GM12874 (cell line): ENCODE results near the gene NRARP.

ENCODE experiments used
- TF ChIP-seq, protein P1 (sequence below): IDR thresholded peaks from 2 replicates; pipeline ENCODE4 v1.5.1; 2011; ENCODE audit warnings: low read depth, mild to moderate bottlenecking, control low read depth, low read length, moderate library complexity; ENCODE audit not compliant: insufficient read depth

The NRARP gene

DNA sequence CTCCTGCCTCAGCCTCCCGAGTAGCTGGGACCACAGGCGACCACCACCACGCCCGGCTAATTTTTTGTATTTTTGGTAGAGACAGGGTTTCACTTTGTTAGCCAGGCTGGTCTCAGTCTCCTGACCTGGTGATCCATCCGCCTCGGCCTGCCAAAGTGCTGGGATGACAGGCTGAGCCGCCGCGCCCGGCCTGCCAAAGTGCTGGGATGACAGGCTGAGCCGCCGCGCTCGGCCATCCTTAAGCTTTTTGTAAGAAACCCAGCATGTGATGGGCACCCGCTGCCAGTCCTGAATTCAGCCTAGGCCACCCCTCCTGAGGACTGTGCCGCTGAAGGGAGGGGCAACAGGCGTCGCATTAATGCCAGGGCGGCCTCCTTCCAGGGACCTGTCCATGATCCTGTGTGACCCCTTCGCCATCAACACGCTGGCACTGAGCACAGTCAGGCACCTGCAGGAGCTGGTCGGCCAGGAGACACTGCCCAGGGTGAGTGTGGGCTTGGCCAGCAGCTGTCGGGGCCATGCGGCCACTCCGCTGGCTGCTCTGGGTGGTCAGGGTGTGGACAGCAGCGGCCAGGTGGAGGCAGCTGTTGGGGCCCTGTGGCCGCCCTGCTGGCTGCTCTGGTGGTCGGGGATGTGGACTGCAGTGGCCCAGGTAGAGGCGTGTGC, 36.4 kb downstream of the NRARP start:
- TF ChIP-seq, protein P1, sequence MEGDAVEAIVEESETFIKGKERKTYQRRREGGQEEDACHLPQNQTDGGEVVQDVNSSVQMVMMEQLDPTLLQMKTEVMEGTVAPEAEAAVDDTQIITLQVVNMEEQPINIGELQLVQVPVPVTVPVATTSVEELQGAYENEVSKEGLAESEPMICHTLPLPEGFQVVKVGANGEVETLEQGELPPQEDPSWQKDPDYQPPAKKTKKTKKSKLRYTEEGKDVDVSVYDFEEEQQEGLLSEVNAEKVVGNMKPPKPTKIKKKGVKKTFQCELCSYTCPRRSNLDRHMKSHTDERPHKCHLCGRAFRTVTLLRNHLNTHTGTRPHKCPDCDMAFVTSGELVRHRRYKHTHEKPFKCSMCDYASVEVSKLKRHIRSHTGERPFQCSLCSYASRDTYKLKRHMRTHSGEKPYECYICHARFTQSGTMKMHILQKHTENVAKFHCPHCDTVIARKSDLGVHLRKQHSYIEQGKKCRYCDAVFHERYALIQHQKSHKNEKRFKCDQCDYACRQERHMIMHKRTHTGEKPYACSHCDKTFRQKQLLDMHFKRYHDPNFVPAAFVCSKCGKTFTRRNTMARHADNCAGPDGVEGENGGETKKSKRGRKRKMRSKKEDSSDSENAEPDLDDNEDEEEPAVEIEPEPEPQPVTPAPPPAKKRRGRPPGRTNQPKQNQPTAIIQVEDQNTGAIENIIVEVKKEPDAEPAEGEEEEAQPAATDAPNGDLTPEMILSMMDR = no peak

- TF ChIP-seq, protein P1 = no peak
Measured at GRCh38 chr9:137264067-137264466, 38.0 kb downstream of the NRARP start.

DNA sequence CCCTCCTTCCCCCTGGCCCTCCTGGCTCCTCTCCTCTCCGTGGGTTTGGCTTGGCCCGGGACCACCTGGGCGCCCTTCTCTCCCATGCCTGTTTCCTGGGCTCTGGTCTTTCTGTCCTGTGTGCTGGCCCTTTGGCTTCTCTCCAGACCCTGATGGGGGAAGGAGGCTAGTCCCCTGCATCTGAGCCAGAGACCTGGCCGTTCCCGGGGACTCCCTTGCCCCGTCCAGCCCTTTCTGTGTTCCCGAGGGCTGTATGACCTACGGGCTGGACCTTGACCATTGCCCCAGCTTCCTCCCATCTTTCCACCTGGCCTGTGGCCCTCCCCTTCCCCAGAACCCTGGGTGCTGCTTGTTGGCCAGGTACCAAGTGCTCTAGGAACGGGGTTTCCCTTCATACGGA, 38.6 kb downstream of the NRARP start:
- TF ChIP-seq, protein P1 = no peak

- TF ChIP-seq, protein P1 = no peak
Measured at GRCh38 chr9:137262909-137263285, 39.2 kb downstream of the NRARP start.

- TF ChIP-seq, protein P1 = peak; percentile 13; the same call in 1 of the 2 replicates
Measured at GRCh38 chr9:137262173-137262908, 39.7 kb downstream of the NRARP start.

DNA sequence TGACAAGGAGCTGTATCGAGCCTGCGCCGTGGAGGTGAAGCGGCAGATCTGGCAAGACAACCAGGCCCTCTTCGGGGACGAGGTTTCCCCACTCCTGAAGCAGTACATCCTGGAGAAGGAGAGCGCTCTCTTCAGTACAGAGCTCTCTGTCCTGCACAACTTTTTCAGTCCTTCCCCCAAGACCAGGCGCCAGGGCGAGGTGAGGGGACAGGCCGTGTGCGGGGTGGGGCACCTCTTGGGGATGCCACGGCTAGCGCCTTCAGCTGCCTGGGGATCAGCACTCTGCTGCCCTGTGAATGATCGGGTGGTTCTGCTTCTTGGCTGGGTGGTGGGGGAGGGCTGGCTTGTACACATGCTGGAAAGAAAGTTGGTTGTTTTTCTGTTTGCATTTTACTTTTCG, 45.2 kb downstream of the NRARP start:
- TF ChIP-seq, protein P1 = no peak

GRCh38 chr9:137256362-137256761, 45.7 kb downstream of the NRARP start:
- TF ChIP-seq, protein P1 = no peak
